Thyroid gland (tissue), 4 donors: ENCODE measurements around the gene KLHL42. TPM values are rescaled to one million over a fixed set of nuclear protein-coding genes. Genes with fewer than 3 reads are reported as not detected.

ENCODE experiments used
- DNase-seq, 2 donors: peaks; one replicate each; pipeline ENCODE4 v3.0.0-alpha.2; 2019
- H3K27ac ChIP-seq, 3 donors: fragments of 200-600 bp; sonication (generic); 1 replicate in 2 of 3; 2 replicates in 1 of 3; pipeline ENCODE4 v1.5.1; 2016 to 2019; ENCODE audit warnings: mild to moderate bottlenecking in 1 of 3, moderate library complexity in 1 of 3
- H3K27me3 ChIP-seq: fragments of 200-600 bp; sonication (generic); one replicate; pipeline ENCODE4 v1.5.1; 2019
- H3K36me3 ChIP-seq, 2 donors: fragments of 200-600 bp; sonication (generic); one replicate each; pipeline ENCODE4 v1.5.1; 2016 to 2019
- H3K4me1 ChIP-seq, 2 donors: fragments of 200-600 bp; sonication (generic); one replicate each; pipeline ENCODE4 v1.5.1; 2017 to 2019
- H3K4me3 ChIP-seq, 3 donors: fragments of 200-600 bp; sonication (generic); replicated peaks in 1 of 3; 1 replicate in 2 of 3; 2 replicates in 1 of 3; pipeline ENCODE4 v1.5.1; 2016; ENCODE audit warnings: mild to moderate bottlenecking in 1 of 3
- H3K9me3 ChIP-seq: fragments of 200-600 bp; sonication (generic); one replicate; pipeline ENCODE4 v1.5.1; 2017
- POLR2A ChIP-seq, 2 donors: fragments of 450-650 bp; IDR thresholded peaks; one replicate each; pipeline ENCODE4 v1.6.1; 2017; ENCODE audit warnings: antibody characterized with exemption in 2 of 2, mild to moderate bottlenecking in 2 of 2, moderate library complexity in 1 of 2
- WGBS, 2 donors: methylation state at CpG; one replicate each; pipeline ENCODE4 v1.1.5; 2017; 5-methylcytosine and 5-hydroxymethylcytosine counted together
- intact Hi-C: fragments of 100-400 bp; cut with DNase I; formaldehyde crosslinking; loops from one replicate; pipeline ENCODE4 v1.15.1; 2023
- total RNA-seq, 4 donors: library from RNA; depleted of rRNA; stranded (reverse); fragments of >200 nt; gene quantifications; one replicate each; pipeline ENCODE4 v1.2.3, GENCODE V29; 2016
- TF ChIP-seq, protein P1 (sequence below), 6 experiments: fragments of 200-600 bp in 3 of 6; fragments of 450-650 bp in 3 of 6; sonication (generic) in 3 of 6; IDR thresholded peaks; one replicate each; pipeline ENCODE4 v1.5.1; 2016 to 2019; ENCODE audit warnings: antibody characterized with exemption in 6 of 6, mild to moderate bottlenecking in 2 of 6, inconsistent platforms in 1 of 6, moderate library complexity in 1 of 6

Gene KLHL42
- total RNA-seq, 4 donors from 2014 or later: 18.8 to 43.9 (median 22.7) TPM

DNA sequence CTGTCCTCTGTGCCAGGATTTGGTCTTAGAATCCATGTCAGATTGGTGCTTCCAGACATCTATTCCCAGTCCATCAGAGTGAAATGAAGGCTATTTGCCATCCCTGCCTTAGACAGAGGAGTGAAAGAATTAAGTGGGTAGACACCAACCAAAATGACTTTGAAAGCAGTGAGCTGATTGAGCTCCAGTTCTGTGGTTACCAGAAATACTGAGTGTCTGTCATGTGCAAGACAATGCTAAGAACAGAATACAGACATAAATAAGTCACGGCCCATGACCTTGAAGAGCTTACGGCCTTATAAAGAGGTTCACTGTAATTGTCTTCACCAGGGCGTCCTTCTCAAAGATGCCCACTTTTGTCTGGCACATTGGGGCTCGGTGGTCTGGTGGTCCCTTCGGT lies 21.6 kb downstream of the KLHL42 start:
- Histone ChIP-seq H3K36me3 (peaks cover 18 to 21% of the 10 kb centered on the region in 2 donors), H3K27me3 (no peaks in the 10 kb centered on the region), H3K4me1 (no peaks in the 10 kb centered on the region), H3K9me3 (no peaks in the 10 kb centered on the region), H3K27ac (no peak overlapping the region), H3K4me3 (no peak overlapping the region)
- 94 to 97% methylated on average over 5 of the region's 5 CpGs for WGBS, 2 donors
- TF ChIP-seq, protein P1, sequence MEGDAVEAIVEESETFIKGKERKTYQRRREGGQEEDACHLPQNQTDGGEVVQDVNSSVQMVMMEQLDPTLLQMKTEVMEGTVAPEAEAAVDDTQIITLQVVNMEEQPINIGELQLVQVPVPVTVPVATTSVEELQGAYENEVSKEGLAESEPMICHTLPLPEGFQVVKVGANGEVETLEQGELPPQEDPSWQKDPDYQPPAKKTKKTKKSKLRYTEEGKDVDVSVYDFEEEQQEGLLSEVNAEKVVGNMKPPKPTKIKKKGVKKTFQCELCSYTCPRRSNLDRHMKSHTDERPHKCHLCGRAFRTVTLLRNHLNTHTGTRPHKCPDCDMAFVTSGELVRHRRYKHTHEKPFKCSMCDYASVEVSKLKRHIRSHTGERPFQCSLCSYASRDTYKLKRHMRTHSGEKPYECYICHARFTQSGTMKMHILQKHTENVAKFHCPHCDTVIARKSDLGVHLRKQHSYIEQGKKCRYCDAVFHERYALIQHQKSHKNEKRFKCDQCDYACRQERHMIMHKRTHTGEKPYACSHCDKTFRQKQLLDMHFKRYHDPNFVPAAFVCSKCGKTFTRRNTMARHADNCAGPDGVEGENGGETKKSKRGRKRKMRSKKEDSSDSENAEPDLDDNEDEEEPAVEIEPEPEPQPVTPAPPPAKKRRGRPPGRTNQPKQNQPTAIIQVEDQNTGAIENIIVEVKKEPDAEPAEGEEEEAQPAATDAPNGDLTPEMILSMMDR (IDR thresholded peaks at IDR 0.05): no peak
- no peak for TF ChIP-seq POLR2A (IDR thresholded peaks at IDR 0.05)
- no peak for DNase-seq
- intact Hi-C loops: no loop called here

GRCh38 chr12:27802511-27802910 lies 22.5 kb downstream of the KLHL42 start:
- Histone ChIP-seq H3K4me1 (no peaks in the 10 kb centered on the region), H3K36me3 (peaks cover 13 to 19% of the 10 kb centered on the region in 2 donors), H3K27ac (no peak overlapping the region), H3K27me3 (no peaks in the 10 kb centered on the region), H3K4me3 (no peak overlapping the region), H3K9me3 (no peaks in the 10 kb centered on the region)
- DNase-seq: no peak
- TF ChIP-seq, protein P1 (IDR thresholded peaks at IDR 0.05): no peak
- TF ChIP-seq POLR2A (IDR thresholded peaks at IDR 0.05): no peak
- intact Hi-C loops: no loop called here
- WGBS, 2 donors: 83 to 84% methylated on average over 4 of the region's 4 CpGs

DNA sequence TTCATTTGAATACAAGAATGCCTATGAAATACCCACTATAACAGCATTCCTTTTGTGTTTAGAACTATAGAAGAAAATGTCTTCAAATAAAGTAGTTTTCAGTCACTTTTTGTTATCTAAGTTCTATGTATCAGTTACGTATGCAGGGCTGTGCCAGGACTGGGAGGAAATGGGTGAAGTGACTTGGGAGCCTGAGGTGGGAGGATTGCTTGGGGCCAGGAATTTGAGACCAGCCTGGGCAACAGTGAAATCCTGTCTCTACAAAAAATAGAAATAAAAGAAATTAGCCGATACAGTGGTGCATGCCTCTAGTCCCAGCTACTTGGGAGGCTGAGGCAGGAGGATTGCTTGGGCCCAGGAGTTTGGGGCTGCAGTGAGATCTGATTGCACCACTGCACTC lies 22.9 kb downstream of the KLHL42 start:
- Histone ChIP-seq H3K36me3 (peaks cover 9 to 14% of the 10 kb centered on the region in 2 donors), H3K4me3 (no peak overlapping the region), H3K27me3 (no peaks in the 10 kb centered on the region), H3K9me3 (no peaks in the 10 kb centered on the region), H3K4me1 (no peaks in the 10 kb centered on the region), H3K27ac (no peak overlapping the region)
- 96% methylated on average over 2 of the region's 2 CpGs for WGBS, 2 donors
- no peak for DNase-seq
- intact Hi-C loops: no loop called here
- no peak for TF ChIP-seq POLR2A (IDR thresholded peaks at IDR 0.05)
- TF ChIP-seq, protein P1 (IDR thresholded peaks at IDR 0.05): no peak

DNA sequence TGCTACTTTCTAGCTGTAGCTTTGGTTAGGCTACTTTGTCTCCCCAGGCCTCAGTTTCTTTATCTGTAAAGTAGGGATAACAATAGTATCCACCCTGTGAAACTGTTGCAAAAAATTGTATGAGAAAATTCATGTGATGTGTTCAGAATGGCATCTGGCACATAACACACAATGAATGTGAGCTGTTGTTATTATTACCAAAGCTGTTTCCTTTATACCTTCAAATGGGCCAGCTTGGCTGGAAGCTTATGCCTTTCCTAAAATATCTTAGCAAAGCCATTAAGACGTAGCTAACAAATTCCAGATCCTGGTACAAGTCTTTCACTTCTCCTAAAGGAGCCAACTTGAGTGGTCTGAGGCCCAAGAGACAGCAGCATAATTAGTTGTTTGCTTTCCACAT lies 25.2 kb downstream of the KLHL42 start:
- intact Hi-C loops: no loop called here
- 0 to 17% methylated on average over 1 of the region's 1 CpG for WGBS, 2 donors
- H3K4me3 ChIP-seq: no peak overlapping the region

GRCh38 chr12:27806259-27806658 lies 26.2 kb downstream of the KLHL42 start:
- intact Hi-C loops: no loop called here

More for the DNA sequence above, 25.2 kb downstream of the KLHL42 start:
- Histone ChIP-seq H3K36me3 (no peaks in the 10 kb centered on the region), H3K27ac (no peak overlapping the region), H3K4me1 (no peaks in the 10 kb centered on the region), H3K9me3 (no peaks in the 10 kb centered on the region), H3K27me3 (no peaks in the 10 kb centered on the region)
- TF ChIP-seq, protein P1 (IDR thresholded peaks at IDR 0.05): no peak
- no peak for TF ChIP-seq POLR2A (IDR thresholded peaks at IDR 0.05)
- no peak for DNase-seq

More at GRCh38 chr12:27806259-27806658, 26.2 kb downstream of the KLHL42 start:
- no peaks in the 10 kb centered on the region for H3K4me1 ChIP-seq
- 83 to 92% methylated on average over 2 to 4 of the region's 4 CpGs for WGBS, 2 donors
- H3K4me3 ChIP-seq: no peak overlapping the region
- H3K9me3 ChIP-seq: no peaks in the 10 kb centered on the region
- no peak for DNase-seq
- no peak overlapping the region for H3K27ac ChIP-seq
- no peaks in the 10 kb centered on the region for H3K36me3 ChIP-seq
- TF ChIP-seq, protein P1 (IDR thresholded peaks at IDR 0.05): no peak
- no peak for TF ChIP-seq POLR2A (IDR thresholded peaks at IDR 0.05)
- no peaks in the 10 kb centered on the region for H3K27me3 ChIP-seq
